HG02798 (cell line): ENCODE measurements around the gene MAN1A1.
"Not testable (repeated sequence)": the region's sequence is repeated elsewhere in the genome, so short reads cannot be mapped to it uniquely, and the experiment has no call there.

Source experiments
- ATAC-seq: cut with Tn5 transposase; IDR thresholded peaks from one replicate; pipeline ENCODE4 v1.9.1; 2021; ENCODE audit warnings: mild to moderate bottlenecking; ENCODE audit not compliant: unreplicated experiment, poor library complexity

Gene MAN1A1

GRCh38 chr6:119160911-119161310, 188.7 kb downstream of the MAN1A1 start:
- ATAC-seq, result no peak

DNA sequence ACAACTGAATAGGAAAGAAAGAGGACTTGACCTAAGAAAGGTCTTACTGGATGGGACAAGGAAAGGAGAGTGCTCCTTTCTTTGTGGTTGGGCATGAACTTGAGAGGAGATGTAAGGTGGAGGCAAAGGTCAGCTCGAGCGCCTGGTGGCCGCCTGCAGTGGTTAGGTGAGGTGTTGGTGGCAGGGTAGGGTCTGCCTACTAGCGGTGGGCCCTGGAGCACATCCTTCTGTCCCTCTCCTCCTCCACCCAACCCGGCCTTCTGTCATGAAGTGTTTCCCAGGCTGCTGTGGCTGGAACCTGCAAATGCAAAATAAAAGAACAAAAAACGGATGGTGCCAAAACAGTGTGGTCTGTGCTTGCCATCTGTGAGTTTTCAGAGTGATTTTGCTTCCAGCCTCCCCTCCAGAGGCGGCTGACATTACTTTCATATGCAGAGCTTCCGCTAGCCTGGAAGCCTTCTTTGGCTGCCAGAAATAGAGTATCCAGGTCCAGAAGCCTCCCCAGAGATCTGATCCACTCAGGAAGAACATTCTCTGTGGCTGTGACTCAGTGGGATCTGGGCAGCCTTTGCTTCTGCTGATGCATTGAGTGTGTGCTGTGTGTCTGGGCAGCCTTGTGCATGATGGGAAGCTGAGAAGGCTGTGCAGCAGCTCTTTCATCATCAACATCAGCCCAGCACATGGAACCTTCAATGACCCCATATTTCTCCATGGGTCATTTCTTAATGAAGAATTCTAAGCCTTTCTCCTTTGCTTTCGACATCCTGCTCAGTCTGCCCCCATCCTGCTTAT, 191.3 kb downstream of the MAN1A1 start:
- ATAC-seq, result no peak

GRCh38 chr6:119157506-119157815, 192.1 kb downstream of the MAN1A1 start:
- no peak for ATAC-seq

DNA sequence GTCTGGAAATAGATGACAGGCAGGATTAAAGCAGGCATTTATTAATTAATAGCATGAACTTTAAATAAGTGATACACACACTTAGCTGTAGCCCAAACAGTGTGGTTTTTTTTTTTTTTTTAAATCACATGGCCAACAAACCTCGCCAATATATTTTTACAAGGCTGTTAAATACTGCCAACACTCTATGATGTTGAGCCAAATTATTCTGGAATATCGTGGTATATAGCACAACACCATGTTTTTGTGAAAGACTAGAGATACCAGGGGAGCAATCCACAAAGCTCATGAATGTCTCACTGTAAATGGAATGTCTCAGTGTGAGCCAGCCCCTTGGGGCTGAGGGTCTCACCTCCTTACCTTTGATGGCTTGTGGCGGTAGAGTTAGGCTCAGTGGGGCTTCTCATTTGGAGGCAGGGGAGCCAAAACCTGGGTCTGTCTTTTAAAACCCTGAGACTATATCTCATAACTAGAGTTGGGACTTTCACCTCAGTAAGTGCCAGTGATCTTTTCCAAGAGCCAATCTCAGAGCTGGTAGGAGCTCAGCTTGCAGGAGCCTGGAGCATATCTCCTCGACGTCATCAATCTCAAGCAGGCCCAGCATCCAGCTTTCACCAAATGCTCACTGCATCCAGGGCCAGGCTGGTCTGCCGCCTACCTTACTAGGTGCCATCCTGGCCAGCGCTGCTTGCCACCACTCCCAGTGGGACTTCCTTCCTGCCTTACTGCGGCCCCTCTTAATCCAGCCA, 192.6 kb downstream of the MAN1A1 start:
- no peak for ATAC-seq

- not testable (repeated sequence) for ATAC-seq
These were observed 193.5 kb downstream of the MAN1A1 start for GRCh38 chr6:119156082-119156481.

DNA sequence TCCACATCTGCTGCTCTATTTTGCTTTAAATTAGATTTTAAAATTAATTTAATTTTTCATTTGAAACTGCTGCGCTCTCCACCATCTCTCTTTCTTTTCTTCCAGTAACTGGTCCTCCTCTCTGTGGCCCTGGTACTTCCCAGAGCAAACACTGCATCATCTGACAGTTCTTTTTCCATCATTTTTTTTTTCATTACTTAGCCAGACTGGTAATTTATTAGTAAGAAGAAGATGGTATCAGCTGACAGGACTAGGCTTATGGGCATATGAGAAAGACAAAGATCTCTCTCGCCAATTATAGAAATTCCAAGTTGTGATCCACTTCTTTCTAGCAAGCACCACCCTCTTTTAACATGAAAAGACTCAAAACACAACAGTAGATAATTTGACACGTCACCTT, 197.4 kb downstream of the MAN1A1 start:
- no peak for ATAC-seq

DNA sequence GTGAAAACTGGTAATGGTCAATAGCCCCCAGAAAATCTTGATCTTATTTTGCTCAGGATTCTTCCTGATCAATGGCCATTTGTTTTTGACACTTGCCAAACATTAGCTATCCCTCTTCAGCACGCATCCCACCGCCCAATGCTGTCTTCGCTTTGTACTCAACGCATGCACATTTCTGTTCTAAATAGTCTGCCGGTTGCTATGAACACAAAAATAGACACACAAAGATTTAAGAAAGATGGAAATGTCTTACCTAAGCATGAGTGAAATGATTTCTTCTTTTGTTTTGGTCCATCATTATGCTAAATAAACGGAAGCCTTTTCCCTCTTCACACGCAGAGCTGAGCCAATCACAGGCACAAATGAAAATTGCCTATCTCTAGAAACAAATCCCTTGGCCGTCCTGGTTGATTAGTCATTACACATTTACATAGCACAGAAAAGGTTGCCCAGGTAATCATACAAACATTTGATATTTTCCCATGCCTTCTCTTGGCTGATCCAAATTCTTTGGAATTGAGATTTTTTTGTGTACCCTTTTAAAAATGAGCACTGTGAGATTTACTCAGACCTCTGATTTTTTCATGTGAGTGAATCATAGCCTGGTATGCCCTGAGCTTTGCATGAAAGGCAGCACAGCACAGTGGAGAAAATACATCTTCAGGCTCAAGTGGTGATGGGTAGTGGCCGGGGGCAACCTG, 200.6 kb downstream of the MAN1A1 start:
- ATAC-seq, result no peak

GRCh38 chr6:119148098-119148824, 201.3 kb downstream of the MAN1A1 start:
- no peak for ATAC-seq

GRCh38 chr6:119147101-119148053, 202.2 kb downstream of the MAN1A1 start:
- peak; percentile 97 for ATAC-seq

DNA sequence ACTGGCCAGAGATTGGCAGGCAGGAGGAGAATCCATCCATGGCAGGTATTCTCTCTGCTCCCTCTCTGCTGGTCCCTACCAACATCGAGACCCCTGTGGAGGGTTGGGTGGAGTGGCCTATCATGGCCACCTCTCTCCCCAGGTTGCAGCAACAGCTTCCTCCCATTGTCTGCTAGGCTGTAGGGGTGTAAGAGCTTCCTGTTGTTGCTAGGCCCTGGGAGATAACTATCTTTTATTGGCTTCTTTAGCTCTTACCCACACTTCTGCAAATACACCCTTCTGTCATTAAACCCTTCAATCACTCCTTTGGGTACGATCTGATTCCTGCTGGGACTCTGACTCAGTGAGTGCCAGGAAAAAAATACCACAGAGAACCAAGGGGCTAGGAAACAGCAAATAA, 204.4 kb downstream of the MAN1A1 start:
- no peak for ATAC-seq

DNA sequence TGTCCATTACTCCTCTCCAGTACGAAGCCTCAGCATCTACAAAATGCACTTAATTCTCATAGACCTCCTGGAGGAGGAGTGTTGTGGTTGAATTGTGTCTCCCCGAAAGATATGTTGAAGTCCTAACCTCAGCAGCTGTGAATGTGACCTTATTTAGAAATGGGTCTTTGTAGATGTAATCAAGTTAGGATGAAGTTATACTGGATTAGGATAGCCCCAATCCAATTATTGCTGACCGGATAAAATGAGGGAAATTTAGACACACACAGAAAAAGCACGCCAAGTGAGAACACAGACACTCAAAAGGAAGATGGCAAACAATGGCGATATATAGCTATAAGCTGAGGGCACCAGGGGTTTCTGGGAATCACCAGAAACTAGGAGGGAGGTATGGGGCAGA, 206.9 kb downstream of the MAN1A1 start:
- no peak for ATAC-seq

DNA sequence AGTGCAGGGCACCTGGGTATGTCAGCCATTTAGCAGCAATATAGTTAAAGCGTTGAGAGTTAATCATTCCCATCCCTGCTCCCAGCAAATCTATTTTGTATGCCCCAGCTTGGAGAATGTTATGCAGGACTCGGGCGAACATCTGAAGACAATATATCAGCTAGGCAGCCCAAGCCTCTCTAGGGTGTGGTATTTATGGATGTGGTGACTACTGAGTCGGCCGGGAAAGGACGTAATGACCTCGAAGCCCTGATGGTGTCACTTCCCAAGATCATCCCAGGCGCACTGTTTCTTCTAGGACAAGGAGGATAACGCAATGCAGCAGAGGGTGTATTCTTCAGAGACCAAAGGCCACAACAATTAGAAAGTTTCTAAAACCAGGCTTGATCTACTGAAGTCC, 207.5 kb downstream of the MAN1A1 start:
- no peak for ATAC-seq

DNA sequence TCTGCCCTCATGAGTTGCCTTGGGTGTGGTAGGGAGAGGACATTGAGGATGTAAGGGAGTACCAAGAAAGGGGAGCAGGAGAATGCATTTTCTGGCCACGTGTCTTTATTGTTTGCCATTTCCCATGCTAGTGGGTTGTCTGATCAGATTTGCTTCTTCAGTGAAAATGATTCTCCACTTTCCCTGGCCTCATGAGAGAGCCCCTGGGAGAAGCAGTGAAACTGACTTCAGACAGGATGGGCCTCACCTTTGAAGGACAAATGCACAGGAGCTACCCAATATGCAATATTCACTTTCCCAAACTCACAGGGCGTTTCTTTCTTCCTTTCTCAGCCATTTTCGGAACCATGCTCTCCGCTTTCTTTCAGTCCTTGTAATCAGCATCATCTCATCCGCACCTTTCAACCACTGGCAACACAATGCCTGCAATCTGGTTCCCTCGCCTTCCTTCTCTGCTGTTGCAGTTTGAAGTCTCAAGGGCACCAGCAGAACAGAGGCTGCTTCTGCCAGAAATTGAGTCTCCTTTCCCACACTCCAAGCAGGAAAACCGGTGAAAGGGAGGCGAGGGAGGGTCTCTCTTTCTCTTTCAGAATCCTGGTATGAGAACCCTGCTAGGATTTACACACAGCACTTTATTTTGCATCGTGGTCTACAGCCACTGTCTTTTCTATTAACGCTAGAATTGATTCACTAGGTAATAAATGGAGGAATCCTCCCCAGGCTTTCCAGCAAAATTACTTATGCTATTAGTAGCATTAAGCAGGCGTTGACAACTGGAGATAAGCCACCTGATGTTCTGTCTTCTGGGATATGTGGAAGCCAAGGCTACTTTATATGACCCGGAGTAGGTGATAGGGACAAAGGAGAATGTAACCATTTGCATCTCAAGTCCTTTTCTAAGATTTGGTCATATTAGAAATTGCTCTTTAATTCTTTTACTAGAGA, 209.1 kb downstream of the MAN1A1 start:
- ATAC-seq, result no peak

DNA sequence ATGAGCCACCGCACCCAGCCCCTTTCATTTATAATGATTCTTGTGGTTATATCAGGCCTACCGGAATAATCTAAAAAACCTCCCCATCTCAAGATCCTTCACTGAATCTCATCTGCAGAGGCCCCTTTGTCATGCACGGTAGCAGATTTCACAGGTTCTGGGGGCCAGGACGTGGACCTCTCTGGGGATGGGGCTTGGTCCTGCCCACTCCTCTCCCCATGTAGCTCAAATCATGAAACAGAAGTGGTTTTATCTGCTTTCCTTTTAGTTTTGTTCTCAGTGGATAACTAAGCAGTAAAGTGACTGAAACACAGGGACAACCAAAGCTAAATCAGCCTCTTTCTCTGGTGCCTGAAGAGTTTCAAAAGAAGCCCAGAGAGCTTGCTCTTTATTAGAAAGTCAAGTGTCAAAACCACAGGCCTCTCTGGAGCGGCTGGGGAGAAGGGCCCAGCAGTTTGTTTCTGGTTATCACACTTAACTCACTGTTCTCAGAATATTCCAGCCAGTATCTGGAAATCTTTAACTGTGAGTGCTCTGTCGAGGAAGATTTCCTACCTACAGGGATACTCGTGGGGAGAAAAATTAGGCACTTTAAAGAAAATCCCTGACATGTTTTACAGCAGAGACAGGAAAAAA, 210.5 kb downstream of the MAN1A1 start:
- ATAC-seq, result peak; percentile 93

GRCh38 chr6:119137194-119138072, 212.1 kb downstream of the MAN1A1 start:
- ATAC-seq, result no peak

DNA sequence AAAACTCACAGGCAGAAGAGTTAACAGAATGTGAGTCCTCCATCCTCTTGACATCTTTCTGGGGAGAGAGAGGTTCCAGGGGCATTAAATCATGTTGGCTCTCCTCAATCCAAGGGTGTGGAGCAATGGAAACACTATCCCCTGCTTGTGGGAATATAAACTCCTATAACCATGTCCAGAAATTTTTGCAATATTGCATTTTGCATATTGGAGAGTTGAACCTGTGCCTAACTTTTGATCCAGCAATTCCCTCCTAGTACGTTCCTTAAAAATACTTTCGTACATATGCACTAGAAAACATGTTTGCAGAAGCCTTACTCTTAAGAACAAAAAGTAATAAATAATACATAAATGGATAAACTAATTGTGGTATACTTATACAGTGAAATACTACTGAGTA, 214.8 kb downstream of the MAN1A1 start:
- no peak for ATAC-seq

DNA sequence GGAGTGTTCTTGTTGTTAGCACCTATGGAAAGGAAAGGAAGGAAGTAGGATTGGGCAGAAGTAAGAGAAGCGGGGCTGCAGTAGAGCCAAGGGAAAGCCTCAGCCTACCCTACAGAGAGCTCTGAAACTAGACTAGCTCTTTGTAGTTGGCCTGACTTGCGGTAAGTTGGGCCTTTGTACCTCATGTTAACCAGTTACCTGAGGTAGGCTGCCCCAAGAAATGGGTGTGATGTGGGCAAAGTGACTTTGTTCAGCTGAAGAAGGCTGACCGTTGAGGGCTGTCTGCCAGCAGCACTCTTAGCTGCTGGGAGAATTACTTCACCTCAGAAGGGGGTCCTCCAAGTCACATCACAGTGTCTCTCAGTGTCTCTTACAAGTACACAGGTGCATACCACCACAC, 216.2 kb downstream of the MAN1A1 start:
- no peak for ATAC-seq
